Panc1 (cell line): Measurements from ENCODE around the gene SCAF4.

Experiments used
- POLR2AphosphoS5 ChIP-seq: IDR thresholded peaks from 2 replicates; pipeline ENCODE4 v1.6.1; 2012; ENCODE audit warnings: mild to moderate bottlenecking, low read depth, low read length, moderate library complexity
- SIN3A ChIP-seq: IDR thresholded peaks from 2 replicates; pipeline ENCODE4 v1.6.1; 2012; ENCODE audit warnings: low read depth, mild to moderate bottlenecking, low read length, moderate library complexity, borderline replicate concordance; ENCODE audit not compliant: insufficient read depth
- TF ChIP-seq, protein P1 (sequence below): fragments of 450-650 bp; IDR thresholded peaks from 2 replicates; pipeline ENCODE4 v1.5.1; 2017; ENCODE audit warnings: mild to moderate bottlenecking

DNA sequence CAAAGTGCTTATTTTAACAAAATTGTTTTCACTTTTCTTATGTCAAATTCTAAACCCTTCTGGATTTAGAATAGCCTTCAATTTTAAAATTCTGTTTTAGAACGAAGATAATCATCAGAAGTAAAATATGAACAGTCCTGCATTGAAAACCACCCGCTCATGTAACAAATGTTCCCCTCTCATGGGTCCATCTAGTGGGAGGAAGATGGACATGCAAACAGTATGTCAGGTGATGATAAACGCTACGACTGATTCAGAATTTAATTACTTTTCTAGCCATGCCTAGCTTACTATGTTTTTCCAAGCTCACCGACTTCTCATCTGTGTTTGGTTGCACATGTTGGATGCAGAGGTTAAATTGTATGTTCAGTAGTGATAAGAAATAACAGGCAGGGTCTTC is 48.9 kb downstream of the SCAF4 start:
- TF ChIP-seq, protein P1, sequence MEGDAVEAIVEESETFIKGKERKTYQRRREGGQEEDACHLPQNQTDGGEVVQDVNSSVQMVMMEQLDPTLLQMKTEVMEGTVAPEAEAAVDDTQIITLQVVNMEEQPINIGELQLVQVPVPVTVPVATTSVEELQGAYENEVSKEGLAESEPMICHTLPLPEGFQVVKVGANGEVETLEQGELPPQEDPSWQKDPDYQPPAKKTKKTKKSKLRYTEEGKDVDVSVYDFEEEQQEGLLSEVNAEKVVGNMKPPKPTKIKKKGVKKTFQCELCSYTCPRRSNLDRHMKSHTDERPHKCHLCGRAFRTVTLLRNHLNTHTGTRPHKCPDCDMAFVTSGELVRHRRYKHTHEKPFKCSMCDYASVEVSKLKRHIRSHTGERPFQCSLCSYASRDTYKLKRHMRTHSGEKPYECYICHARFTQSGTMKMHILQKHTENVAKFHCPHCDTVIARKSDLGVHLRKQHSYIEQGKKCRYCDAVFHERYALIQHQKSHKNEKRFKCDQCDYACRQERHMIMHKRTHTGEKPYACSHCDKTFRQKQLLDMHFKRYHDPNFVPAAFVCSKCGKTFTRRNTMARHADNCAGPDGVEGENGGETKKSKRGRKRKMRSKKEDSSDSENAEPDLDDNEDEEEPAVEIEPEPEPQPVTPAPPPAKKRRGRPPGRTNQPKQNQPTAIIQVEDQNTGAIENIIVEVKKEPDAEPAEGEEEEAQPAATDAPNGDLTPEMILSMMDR = peak; percentile 23; the same call in 1 of the 2 replicates
- no peak for TF ChIP-seq POLR2AphosphoS5
- TF ChIP-seq SIN3A = no peak
